SJCRH30 (cell line): ENCODE results near the gene CHD6. TPM values are rescaled to one million over a fixed set of nuclear protein-coding genes. Genes with fewer than 3 reads are reported as not detected.

Source experiments
- DNase-seq, 2 experiments: peaks; one replicate each; pipeline ENCODE4 v3.0.0-alpha.2; 2015 to 2020
- H3K27ac ChIP-seq: fragments of 250-450 bp; sonication (Bioruptor Pico); 2 replicates; pipeline ENCODE4 v1.5.1; 2020; ENCODE audit warnings: mild to moderate bottlenecking, moderate library complexity
- H3K27me3 ChIP-seq: fragments of 250-450 bp; sonication (Bioruptor Pico); 2 replicates; pipeline ENCODE4 v1.5.1; 2020; ENCODE audit warnings: mild to moderate bottlenecking, moderate library complexity
- H3K36me3 ChIP-seq: fragments of 250-450 bp; sonication (Bioruptor Pico); 2 replicates; pipeline ENCODE4 v1.5.1; 2020; ENCODE audit warnings: mild to moderate bottlenecking, moderate library complexity
- H3K4me1 ChIP-seq: fragments of 250-450 bp; sonication (Bioruptor Pico); 2 replicates; pipeline ENCODE4 v1.5.1; 2020; ENCODE audit warnings: mild to moderate bottlenecking, moderate library complexity
- H3K4me3 ChIP-seq: fragments of 250-450 bp; sonication (Bioruptor Pico); 2 replicates; pipeline ENCODE4 v1.5.1; 2020; ENCODE audit warnings: mild to moderate bottlenecking, moderate library complexity
- H3K9me3 ChIP-seq: fragments of 250-450 bp; sonication (Bioruptor Pico); replicated peaks from 2 replicates; pipeline ENCODE4 v1.5.1; 2020; ENCODE audit warnings: mild to moderate bottlenecking, moderate library complexity
- total RNA-seq: library from RNA; depleted of rRNA; stranded (reverse); fragments of >200 nt; shearing (Covaris generic); gene quantifications from 2 replicates; pipeline ENCODE4 v1.2.3, GENCODE V29; 2014

The CHD6 gene
- total RNA-seq, 1 experiment from 2014 or later = 75.4 TPM

DNA sequence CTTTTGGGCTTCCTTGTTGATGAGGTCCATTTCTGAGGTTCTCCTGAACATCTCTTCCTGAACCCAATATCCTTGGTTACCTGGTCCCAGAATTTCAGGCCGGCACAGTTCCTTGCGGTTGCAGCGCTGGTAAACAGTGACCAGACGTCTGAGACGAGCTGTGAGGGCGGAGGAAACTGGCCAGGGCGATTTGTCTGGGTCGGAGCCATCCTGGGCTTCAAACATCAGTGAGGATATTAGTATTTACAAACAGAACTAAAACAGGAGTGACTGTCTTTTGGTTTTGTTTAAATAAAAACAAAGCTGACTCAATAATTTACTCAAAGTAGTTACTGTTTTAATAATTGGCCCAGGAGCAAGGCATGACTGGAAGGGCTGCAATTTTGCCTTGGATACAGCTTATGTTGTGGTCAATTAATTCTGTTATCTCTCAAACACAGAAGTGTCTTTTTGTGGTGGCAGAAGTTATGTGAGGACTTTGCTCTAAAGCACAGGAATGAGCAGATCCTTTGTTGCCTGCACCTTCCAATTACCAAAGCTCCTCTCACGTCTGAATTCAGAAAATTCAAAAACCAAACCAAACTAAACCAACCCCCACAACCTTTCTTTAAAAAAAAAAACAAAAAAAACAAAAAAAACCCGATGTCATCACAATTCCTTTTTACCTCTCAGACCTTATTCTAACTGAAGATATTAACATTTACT is 192.8 kb downstream of the CHD6 start:
- Histone ChIP-seq H3K27ac (no peak overlapping the region), H3K4me3 (no peak overlapping the region), H3K27me3 (no peaks in the 10 kb centered on the region), H3K9me3 (no peaks in the 10 kb centered on the region), H3K4me1 (peaks cover 12% of the 10 kb centered on the region), H3K36me3 (peaks cover 66% of the 10 kb centered on the region)
- peak in 1 of 2 experiments; percentile 24 for DNase-seq

DNA sequence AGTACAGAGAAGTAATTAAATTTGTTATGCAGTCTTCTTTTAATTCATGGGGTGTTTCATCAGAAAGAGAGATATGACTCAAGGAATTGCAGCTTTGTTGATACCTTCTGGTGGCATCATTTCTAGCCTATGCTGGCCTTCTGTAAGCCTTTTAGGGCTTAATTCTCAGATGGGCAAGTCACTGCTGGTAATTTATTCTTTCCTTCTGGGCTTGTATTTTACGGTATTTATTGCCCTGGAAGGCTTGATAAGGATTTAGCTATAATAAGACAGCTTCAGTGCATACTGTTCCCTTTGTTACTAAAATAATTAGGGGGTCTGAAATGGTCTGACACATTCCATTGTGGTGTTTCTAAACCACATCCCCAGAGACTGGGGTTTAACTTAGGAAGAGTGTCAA is 193.6 kb downstream of the CHD6 start:
- no peak overlapping the region for H3K4me3 ChIP-seq
- H3K4me1 ChIP-seq = peaks cover 12% of the 10 kb centered on the region
- DNase-seq = peak in 1 of 2 experiments; percentile 22
- H3K9me3 ChIP-seq = no peaks in the 10 kb centered on the region
- H3K36me3 ChIP-seq = peaks cover 71% of the 10 kb centered on the region
- no peaks in the 10 kb centered on the region for H3K27me3 ChIP-seq
- H3K27ac ChIP-seq = no peak overlapping the region

DNA sequence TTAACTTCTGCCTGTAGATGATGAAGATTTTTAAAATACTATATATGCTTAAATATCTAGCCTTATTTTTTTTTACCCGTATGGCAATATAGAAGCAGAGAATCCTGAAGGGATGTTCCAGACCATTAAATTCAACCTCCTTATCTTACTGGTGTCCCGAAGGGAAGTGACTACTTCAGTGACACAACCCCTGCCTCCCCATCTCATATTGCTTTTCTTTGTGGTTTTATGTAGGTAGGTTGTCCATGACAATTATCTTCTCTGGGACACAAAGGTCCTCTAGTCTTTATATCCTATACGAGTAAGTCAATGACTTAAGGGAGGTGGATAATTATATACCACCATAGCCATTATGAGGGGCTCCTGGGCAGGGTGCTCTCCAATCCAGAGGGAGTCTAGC is 194.2 kb downstream of the CHD6 start:
- peaks cover 12% of the 10 kb centered on the region for H3K4me1 ChIP-seq
- no peak overlapping the region for H3K27ac ChIP-seq
- no peaks in the 10 kb centered on the region for H3K9me3 ChIP-seq
- no peaks in the 10 kb centered on the region for H3K27me3 ChIP-seq
- H3K4me3 ChIP-seq = no peak overlapping the region
- peaks cover 74% of the 10 kb centered on the region for H3K36me3 ChIP-seq
- DNase-seq = no peak

DNA sequence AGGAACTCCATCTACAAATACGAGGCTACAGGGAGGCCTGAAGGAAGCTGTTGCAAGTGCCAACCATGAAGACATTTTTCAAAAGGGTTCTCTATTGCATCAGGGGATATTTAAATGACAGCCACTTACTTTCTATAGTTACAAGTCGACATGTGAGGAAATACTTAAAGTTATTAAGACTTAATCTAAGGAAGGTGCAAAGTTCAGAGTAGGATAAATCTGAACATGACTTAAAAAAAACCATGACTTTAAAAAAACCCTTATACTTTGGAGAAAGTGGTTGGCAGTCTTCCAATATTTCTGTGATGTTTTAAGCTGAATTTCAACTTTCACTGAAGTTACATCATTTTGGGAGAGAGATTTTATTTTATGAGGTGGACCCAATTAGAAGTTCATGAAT is 195.2 kb downstream of the CHD6 start:
- DNase-seq = no peak
- H3K36me3 ChIP-seq = peaks cover 71% of the 10 kb centered on the region
- peaks cover 12% of the 10 kb centered on the region for H3K4me1 ChIP-seq
- H3K27ac ChIP-seq = no peak overlapping the region
- H3K27me3 ChIP-seq = no peaks in the 10 kb centered on the region
- H3K9me3 ChIP-seq = no peaks in the 10 kb centered on the region
- no peak overlapping the region for H3K4me3 ChIP-seq

DNA sequence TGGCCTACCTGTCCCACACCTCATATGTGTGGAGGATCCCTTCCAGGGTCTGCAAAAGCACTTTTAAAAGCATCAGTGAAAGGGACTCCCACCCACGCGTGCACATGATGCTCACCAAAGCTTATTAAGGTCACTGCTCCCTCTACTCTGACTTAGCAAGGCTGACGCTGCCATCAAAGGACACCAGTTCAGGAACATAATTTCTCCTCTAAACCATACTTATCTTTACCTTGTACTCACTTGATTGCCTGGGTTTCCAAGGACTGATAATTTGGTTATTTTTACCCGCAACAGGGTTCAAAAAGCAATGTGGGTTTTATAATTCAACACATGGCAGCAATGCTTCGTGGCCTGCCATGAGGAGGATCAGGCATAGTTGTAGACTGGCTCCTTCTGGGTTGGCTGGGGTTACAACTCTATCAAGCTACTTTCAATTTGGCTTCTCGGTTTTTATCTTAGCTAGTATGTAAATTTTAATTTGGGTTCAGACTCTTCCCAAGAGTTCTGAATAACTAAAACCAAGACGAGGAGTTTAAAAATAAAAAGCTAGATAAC is 199.4 kb downstream of the CHD6 start:
- Histone ChIP-seq H3K36me3 (peaks cover 84% of the 10 kb centered on the region), H3K4me1 (no peaks in the 10 kb centered on the region), H3K9me3 (no peaks in the 10 kb centered on the region), H3K27me3 (no peaks in the 10 kb centered on the region), H3K4me3 (no peak overlapping the region), H3K27ac (no peak overlapping the region)
- no peak for DNase-seq

DNA sequence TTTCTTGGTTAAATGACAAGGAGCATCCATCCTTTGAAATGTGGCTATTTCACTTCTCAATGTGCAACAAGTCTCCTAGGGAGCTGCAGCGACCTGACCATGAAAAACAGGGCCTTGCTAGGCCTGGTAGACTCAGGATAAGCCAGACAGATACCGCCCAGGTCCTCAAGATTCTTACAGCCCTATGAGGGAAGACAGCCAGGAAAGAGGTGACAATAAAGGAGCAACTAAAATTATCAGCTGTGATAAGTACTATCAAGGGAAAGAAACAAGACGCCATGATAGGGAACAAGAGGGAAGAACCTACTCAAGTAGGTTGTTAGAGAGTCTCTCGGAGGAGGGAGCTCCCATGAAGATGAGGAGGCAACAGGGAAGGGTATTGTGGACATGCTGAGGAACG is 200.1 kb downstream of the CHD6 start:
- Histone ChIP-seq H3K4me1 (no peaks in the 10 kb centered on the region), H3K27ac (no peak overlapping the region), H3K4me3 (no peak overlapping the region), H3K36me3 (peaks cover 76% of the 10 kb centered on the region), H3K9me3 (no peaks in the 10 kb centered on the region), H3K27me3 (no peaks in the 10 kb centered on the region)
- no peak for DNase-seq

DNA sequence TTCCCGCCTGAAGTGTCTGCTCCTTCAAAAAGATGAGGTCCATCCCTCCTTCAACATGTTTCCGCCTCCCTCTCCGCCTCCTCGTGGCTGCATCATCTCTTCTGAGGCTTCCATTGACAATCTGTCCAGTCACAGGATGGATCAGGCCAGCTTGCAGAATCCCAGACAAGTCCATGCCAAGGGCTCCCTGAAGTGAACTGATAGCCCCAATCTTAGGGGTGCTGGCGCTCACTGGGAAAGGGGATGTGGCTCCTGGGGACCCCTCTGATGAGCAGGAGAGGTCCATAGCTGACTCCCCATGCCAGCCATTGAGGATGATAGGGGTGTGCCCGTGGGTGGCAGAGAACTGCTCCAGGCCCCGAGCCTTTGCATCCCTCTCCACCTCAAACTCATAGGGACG is 203.0 kb downstream of the CHD6 start:
- H3K4me3 ChIP-seq = no peak overlapping the region
- no peak for DNase-seq

DNA sequence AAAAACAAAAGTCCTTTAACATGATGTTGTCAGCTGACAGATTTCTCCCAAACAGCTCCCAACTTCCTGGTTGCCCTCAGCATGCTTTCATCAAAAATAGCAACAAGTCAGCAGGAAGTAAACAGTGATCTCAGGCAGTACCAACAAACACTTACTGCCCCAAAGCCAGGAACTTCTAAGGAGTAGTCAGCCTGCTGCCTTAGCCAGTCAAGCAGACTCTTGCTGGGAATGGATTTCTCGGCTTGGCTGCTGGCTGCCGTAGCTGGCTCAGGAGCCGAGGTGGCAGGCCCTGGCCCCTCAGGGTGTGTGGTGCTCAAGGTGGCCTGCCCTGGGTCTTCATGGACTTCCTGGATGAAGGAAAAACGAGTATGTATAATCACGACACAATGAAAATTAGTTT is 205.0 kb downstream of the CHD6 start:
- Histone ChIP-seq H3K36me3 (peaks cover 46% of the 10 kb centered on the region), H3K27me3 (no peaks in the 10 kb centered on the region), H3K4me1 (peaks cover 19% of the 10 kb centered on the region), H3K4me3 (no peak overlapping the region), H3K9me3 (no peaks in the 10 kb centered on the region), H3K27ac (no peak overlapping the region)
- no peak for DNase-seq

More for the DNA sequence above, 203.0 kb downstream of the CHD6 start:
- Histone ChIP-seq H3K4me1 (peaks cover under 1% of the 10 kb centered on the region; the same call in 1 of the 2 replicates), H3K9me3 (no peaks in the 10 kb centered on the region), H3K27ac (no peak overlapping the region), H3K36me3 (peaks cover 53% of the 10 kb centered on the region), H3K27me3 (no peaks in the 10 kb centered on the region)

DNA sequence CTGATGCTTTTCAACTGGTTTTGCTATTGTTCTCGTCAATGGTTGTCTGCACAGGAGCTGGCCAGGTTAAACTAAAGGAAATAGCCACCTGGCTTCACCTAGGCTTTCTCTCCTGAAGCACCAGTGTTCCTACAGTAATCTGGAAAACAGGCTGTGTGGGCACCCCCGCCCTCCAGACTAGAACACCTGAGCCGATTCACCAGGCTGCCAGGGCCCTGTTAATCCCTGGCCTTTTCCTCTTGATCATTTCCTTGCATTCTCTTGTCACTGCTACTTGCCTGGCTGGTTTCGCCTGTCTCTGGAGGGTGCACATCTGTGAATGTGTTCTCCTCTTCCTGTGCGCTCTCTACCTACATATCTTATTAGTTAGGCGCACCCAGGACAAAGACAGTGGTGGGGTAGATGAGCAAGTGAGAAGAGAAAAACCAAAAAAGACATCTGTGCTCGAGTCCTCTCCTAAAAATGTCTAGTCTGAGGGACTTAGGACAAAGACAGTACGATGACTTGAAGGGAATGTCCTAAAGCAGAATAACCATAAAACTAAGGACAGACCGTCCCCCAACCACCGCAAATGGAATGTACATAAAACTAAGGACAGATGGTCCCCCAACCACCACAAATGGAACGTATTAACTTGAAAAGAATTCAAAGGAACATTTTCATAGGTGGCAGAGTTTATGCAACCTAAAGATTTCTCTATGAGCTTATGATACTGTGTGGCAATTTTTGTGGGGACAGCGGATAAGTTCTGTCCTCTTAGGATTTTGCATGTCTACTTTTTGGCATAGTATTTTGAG is 205.7 kb downstream of the CHD6 start:
- Histone ChIP-seq H3K4me3 (no peak overlapping the region), H3K9me3 (no peaks in the 10 kb centered on the region), H3K27me3 (no peaks in the 10 kb centered on the region), H3K27ac (no peak overlapping the region), H3K36me3 (peaks cover 41% of the 10 kb centered on the region), H3K4me1 (peaks cover 25% of the 10 kb centered on the region)
- DNase-seq = no peak

DNA sequence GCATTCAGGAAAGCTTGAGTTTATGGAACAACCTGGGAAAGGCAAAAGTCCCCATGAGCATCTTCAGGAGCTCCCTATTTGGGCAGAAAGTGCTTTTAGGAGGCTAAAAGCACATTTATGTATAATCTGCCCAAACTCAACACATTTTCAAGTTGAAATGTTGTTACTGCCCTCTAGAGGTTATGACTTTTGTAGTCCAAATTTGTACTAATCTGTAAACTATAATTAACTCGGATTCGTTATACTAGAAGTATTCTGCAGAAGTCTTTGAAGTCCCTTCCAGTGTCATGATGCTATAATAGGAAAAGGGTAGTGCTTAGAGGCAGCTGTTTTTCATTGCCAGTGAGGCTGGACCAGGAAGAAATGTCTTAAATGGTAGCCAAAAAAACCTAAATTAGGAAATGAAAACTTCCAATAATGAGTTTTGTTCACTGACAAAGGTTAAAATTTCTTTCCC is 206.8 kb downstream of the CHD6 start:
- Histone ChIP-seq H3K4me3 (no peak overlapping the region), H3K27ac (no peak overlapping the region), H3K4me1 (peaks cover 29% of the 10 kb centered on the region), H3K9me3 (no peaks in the 10 kb centered on the region), H3K36me3 (peaks cover 30% of the 10 kb centered on the region), H3K27me3 (no peaks in the 10 kb centered on the region)
- DNase-seq = peak in 1 of 2 experiments; percentile 54

DNA sequence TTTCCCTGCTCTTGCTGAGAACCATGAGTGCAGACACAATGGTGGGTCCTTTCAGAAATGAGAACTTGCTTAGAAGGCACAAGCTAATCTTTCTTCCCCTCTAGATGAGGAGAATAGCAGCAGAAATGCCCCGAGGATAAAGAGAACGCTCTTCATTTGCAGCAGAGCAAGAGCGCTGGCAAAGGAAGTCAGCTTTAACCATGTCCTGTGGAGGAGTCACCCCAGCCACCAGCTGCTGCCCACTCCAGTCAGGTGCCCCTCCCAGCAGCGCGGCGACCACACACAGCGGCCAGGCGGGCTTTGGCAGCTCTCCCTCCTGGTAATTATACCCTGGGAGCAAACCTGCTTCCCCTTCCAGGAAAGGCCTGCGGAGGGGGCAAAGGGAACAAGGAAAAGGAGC is 209.2 kb downstream of the CHD6 start:
- Histone ChIP-seq H3K36me3 (peaks cover 25% of the 10 kb centered on the region), H3K27ac (peak overlapping the region; percentile 54), H3K4me1 (peaks cover 29% of the 10 kb centered on the region), H3K9me3 (no peaks in the 10 kb centered on the region), H3K4me3 (no peak overlapping the region), H3K27me3 (no peaks in the 10 kb centered on the region)
- DNase-seq = peak; percentile 98 to 99

DNA sequence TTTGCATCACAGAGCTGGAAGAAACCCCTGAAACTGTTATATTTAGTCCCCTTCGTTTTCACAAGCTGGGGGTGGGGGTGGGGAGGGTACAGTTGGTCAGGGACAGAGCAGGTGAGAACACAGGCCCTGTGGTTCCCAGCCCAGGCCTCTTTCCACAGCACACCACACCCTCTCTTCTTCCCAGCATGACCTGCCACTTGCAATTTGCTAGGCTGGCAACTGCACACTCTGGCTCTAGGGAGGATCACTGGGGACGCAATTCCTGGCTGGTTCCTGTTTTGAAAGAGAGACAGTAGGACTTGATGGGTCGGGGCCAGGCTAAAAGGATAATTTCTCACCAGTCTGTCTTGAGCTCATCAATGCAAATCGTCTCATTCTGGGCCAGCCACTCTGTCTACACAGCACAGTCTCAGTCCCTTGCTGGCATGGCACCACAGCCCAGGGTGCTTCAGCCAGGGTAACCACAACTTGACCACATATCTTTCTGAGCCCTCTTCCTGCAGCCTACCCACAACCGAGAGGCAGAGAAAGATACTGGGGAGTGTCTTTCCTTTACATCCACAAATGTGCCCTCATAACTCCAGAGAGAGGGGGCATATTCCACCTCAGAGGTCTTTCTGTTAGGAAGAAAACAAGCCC is 209.9 kb downstream of the CHD6 start:
- H3K9me3 ChIP-seq = no peaks in the 10 kb centered on the region
- H3K36me3 ChIP-seq = peaks cover 32% of the 10 kb centered on the region
- peaks cover 29% of the 10 kb centered on the region for H3K4me1 ChIP-seq
- peak; percentile 37 to 56 for DNase-seq
- H3K27me3 ChIP-seq = no peaks in the 10 kb centered on the region
- no peak overlapping the region for H3K4me3 ChIP-seq
- peak overlapping the region; percentile 54 for H3K27ac ChIP-seq

DNA sequence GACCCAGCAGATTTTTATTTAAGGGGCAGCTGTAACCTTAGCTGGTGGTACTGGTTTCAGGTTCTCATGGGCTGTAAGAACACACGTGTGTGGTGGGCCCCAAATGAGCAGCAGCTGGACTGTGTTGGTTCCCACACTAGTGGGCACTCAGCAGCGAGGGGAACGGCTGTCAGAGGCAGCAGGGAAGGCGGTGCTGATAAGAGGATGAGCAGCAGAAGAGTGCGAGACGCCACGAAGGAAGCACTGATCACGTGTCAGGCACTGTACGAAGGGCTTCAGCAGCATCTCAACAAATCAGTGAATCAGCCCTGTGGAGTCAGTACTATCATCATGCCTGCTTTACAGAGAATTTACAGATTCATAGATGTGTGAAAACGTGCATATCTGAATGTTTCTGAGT is 210.6 kb downstream of the CHD6 start:
- peaks cover 37% of the 10 kb centered on the region for H3K36me3 ChIP-seq
- H3K27ac ChIP-seq = 0 out of 2 replicates have a peak overlapping the region, but pooled peaks have one; percentile 1
- no peaks in the 10 kb centered on the region for H3K27me3 ChIP-seq
- H3K4me1 ChIP-seq = peaks cover 29% of the 10 kb centered on the region
- no peak overlapping the region for H3K4me3 ChIP-seq
- no peaks in the 10 kb centered on the region for H3K9me3 ChIP-seq
- peak in 1 of 2 experiments; percentile 50 for DNase-seq

DNA sequence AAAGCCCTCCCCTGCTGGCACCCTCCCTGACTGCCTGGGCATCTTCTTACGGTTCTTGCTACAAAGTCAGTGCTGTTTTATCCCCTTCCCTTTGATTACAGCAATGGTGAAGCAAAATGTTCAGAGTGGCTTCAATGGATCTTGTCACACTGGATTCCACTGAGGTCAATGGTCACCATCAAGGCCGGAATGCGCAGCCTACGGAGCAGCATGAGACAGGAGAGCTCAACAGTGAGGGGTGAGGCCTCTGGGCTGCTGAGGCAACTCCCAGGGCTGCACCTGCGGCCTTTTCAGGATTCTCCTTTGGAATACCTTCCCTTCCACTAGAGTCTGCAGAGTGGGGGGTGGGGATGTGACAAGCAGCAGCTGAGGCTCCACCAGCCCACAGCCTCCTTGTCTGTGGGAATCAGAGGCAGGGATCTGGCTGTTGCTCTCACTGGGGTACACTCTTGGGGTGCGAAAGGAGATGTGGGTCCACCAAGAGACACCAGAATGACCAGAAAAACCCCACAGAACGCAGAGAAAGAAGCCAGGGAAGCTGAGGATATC is 211.2 kb downstream of the CHD6 start:
- peaks cover 29% of the 10 kb centered on the region for H3K4me1 ChIP-seq
- peaks cover 41% of the 10 kb centered on the region for H3K36me3 ChIP-seq
- H3K4me3 ChIP-seq = no peak overlapping the region

More for the DNA sequence above, 211.2 kb downstream of the CHD6 start:
- Histone ChIP-seq H3K9me3 (no peaks in the 10 kb centered on the region), H3K27ac (no peak overlapping the region), H3K27me3 (no peaks in the 10 kb centered on the region)
- DNase-seq = no peak
